Embryonic facial prominence (tissue), 1 donor: Measurements from ENCODE around the gene LST1.

Experiments
- DNase-seq: peaks from one replicate; pipeline ENCODE4 v3.0.0-alpha.2; 2016; ENCODE audit errors: extremely low spot score

Gene LST1

DNA sequence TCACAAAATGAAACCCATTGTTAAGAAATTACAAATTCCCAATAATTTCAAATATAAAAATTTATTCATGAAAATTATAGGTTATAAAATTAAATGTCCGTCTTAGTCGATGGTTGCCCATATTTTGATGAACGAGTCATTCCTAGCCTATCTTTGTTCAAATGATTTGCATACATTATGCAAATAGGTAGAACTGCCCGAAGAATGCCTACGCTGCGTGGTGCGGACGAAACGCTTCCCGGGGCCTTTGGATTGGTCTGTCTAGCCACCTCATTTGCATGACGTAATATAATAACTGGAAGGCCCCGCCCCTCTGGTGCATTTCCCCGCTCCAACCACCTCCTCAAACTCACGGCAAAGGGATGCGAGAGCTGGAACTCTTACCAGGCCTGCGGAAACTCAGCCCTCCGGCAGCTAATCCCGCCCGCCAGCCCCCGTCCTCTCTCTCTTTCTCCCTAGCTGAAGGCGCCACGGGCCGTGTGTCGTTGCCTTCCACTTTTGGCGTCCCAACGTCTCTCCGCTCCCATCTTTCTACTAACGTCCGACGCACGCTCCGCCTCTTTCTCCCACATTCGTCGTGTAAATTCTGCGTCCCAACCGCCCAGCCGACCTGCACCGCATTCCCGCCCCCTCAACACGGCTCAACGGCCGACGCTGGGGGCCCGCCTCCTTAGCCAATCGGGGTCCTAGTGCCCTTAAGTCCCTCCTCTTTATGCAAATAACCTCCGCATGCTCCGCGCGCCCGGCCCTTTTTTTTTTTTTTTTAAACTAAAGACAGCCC lies 33.9 kb downstream of the LST1 start:
- peak; percentile 98 for DNase-seq

DNA sequence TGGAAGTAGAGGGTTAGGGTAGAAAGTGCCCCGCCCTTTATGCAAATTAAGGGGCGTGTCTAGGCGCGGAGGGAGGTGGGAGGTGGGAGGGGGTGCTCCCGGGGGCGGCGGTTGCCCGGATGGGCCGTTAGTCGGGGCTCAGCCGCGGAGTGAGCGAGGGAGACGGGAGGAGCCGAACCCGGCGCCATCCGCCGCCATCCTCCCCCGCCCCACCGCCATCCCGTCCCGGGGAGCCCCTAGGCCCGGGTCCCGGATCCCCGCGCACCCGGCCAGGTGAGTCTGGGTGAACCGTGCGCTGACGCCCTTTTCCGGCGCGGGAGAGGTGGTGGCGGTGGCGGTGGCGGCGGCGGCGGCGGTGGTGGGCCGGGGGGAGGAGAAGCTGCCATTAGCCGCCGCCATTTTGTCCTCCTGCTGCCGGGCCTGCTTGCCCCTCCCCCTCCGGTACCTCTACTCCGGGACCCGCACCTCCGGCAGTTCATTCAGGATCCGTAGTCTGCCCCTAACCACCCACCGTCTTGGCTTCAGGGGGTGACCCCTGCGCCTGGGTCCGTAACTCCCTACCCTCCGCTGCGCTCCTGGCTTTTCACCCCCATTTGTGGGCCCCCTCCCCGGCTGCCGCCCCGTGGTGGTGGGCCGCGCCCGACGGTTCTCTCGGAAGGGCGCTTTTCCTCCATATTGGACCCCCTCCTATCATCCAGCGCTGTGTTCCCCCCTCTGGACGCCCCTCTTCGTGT lies 34.7 kb downstream of the LST1 start, which contains the start of gene PRRC2A:
Gene PRRC2A (plus strand): TSS at position 130 of the 734 bp plus-strand sequence. CDS start 2,075 bp downstream, outside the sequence.
- peak; percentile 68 for DNase-seq

DNA sequence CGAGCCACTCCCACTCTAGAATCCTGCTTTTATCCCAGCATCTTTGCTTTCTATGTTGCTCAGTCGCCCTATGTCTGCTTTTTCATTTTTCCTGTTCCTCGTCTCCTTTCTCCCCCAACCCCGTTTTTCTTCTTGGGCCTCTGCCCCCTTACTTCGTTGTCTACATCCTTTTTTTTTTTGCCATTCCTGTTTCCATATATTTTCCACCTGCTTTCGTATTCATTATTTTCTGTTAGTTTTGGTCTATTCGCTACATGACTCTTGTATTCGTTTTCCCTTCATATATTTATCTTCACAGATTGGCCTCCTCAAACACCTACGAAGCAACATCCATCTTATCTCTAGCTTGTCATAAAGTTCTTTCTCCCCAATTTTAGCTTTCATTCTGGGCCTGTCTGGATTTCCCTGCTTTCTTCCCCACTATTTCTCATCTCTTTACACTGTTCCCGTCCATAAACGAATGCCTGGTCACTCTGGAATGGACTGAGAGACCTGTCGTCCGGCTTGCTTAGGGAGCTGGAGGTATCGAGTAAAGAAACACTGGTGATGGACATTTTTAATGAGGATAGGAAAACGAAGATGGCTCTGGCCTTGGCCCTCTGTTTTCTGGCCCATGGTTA lies 35.4 kb downstream of the LST1 start:
- DNase-seq: no peak

GRCh38 chr6:31621991-31622390 lies 35.9 kb downstream of the LST1 start:
- DNase-seq: no peak

GRCh38 chr6:31622684-31623091 lies 36.6 kb downstream of the LST1 start:
- no peak for DNase-seq

GRCh38 chr6:31624070-31624469 lies 38.0 kb downstream of the LST1 start:
- DNase-seq: no peak

GRCh38 chr6:31626952-31627351 lies 40.9 kb downstream of the LST1 start:
- no peak for DNase-seq

- no peak for DNase-seq
These were observed 41.7 kb downstream of the LST1 start for GRCh38 chr6:31627690-31628287.

- no peak for DNase-seq
These were observed 42.9 kb downstream of the LST1 start for GRCh38 chr6:31629014-31629413.

DNA sequence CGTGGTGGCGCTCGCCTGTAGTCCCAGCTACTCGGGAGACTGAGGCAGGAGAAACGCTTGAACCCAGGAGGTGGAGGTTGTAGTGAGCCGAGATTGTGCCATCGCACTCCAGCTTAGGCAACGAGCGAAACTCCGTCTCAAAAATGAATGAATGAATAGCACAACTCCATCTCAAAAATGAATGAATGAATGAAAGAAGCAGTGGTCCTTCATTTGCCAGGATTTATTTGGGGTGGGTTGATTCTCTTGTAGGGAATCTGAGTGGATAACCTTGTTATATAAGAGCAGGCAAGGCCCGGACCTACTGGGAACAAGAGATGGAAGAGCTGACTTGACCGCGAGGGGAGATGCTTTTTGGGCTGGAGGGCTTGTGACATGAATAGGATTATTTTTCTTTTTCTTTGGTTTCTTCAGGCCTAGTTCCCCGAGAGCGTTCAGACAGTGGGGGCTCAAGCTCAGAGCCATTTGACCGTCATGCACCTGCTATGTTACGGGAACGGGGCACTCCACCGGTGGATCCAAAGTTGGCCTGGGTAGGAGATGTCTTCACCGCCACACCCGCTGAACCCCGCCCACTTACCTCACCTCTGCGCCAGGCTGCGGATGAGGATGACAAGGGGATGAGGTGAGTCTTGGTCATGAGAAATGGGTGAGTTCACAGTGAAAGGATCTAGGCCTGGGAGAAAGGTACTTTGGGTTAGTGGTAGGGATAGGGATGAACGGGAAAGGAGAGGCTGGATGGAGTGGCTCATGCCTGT lies 44.3 kb downstream of the LST1 start:
- no peak for DNase-seq

DNA sequence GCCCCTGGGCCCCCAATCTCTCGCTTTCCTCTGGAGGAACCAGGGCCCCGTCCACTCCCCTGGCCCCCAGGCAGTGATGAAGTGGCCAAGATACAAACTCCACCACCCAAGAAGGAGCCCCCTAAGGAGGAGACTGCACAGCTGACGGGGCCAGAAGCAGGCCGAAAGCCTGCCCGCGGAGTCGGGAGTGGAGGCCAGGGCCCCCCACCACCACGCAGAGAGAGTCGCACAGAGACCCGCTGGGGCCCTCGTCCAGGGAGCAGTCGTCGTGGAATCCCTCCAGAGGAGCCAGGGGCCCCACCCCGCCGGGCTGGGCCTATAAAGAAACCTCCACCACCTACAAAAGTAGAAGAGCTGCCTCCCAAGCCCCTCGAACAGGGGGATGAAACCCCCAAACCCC lies 45.1 kb downstream of the LST1 start:
- DNase-seq: no peak

- no peak for DNase-seq
These were observed 45.7 kb downstream of the LST1 start for GRCh38 chr6:31631681-31632278.

DNA sequence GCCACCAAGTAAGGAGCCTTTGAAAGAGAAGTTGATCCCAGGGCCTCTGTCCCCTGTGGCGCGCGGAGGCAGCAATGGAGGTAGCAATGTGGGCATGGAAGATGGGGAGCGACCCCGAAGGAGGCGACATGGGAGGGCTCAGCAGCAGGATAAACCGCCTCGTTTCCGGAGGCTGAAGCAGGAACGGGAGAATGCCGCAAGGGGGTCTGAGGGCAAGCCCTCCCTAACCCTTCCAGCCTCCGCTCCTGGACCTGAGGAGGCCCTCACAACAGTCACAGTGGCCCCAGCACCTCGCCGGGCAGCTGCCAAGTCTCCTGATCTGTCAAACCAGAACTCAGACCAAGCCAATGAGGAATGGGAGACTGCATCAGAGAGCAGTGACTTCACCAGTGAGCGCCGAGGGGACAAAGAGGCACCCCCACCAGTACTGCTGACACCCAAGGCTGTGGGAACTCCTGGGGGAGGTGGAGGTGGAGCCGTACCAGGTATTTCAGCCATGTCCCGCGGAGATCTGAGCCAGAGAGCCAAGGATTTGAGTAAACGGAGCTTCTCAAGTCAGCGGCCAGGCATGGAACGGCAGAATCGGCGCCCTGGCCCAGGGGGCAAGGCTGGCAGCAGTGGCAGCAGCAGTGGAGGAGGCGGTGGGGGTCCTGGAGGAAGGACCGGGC lies 46.3 kb downstream of the LST1 start:
- no peak for DNase-seq

GRCh38 chr6:31633447-31633846 lies 47.4 kb downstream of the LST1 start:
- no peak for DNase-seq

DNA sequence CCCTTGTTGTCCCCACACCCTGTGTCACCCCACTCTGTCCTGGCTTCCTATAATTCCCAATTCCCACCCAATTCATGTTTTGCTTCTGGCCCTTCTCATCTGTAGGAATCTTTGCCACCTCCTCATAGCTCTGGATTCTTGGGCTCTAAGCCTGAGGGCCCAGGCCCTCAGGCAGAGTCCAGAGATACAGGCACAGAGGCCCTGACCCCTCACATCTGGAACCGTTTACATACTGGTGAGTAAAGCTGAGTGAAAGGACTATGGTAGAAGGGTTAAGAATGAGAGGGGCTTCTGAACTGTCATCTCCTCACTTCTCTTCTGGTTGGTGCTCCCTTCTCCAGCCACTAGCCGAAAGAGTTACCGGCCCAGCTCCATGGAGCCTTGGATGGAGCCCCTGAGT lies 48.1 kb downstream of the LST1 start:
- no peak for DNase-seq

- no peak for DNase-seq
These were observed 49.0 kb downstream of the LST1 start for GRCh38 chr6:31634969-31635575.

DNA sequence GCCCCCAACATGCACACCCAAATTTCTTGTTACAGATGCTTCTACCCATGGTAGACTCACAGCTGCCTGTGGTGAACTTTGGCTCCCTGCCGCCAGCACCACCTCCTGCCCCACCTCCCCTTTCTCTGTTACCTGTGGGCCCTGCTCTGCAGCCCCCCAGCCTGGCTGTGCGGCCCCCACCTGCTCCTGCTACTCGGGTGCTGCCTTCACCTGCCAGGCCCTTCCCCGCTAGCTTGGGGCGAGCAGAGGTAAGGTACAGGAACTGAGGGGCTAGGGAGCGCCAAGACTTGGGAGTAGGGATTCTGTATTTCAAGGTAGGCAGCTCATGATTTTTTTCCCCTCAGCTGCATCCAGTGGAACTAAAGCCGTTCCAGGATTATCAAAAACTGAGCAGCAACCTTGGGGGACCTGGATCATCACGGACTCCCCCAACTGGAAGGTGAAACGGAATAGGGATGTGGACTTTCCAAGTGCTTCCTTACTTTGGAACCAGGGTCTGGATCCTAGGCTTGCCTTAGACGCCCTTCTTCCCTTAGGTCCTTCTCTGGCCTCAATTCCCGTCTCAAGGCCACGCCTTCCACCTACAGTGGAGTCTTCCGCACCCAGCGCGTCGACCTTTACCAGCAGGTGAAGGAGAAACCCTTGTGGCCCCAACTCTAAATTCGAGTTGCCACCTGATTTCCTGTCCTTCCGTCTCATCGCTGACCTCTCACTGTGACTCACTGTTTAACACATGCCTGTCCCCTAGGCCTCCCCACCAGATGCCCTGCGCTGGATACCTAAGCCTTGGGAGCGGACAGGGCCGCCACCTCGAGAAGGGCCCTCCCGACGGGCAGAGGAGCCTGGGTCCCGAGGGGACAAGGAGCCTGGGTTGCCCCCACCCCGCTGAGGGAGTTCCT lies 50.9 kb downstream of the LST1 start:
- DNase-seq: no peak
